Measurements from ENCODE around the gene ALDH8A1. TPM values are rescaled to one million over a fixed set of nuclear protein-coding genes. Genes with fewer than 3 reads are reported as not detected.
"Not testable (repeated sequence)": the region's sequence is repeated elsewhere in the genome, so short reads cannot be mapped to it uniquely, and the experiment has no call there.

ALDH8A1 gene
- total RNA-seq, 2 donors from 2014 or later: 0.42 to 5.8 TPM

- peak overlapping the region; percentile 52 to 56 for H3K27ac ChIP-seq
- H3K36me3 ChIP-seq: no peaks in the 10 kb centered on the region
- no peaks in the 10 kb centered on the region for H3K27me3 ChIP-seq (replicated peaks; ENCODE audit: insufficient read depth)
- peak overlapping the region; percentile 63 for H3K4me3 ChIP-seq
- ATAC-seq (ENCODE audit: insufficient number of reproducible peaks, low FRiP score, low read depth): peak; percentile 84
- H3K4me1 ChIP-seq (ENCODE audit: control insufficient read depth in 1 of 2, low read depth in 2 of 2): peaks cover 11 to 31% of the 10 kb centered on the region in 2 donors
- DNase-seq (ENCODE audit: low spot score): peak; percentile 53
- H3K9me3 ChIP-seq: no peaks in the 10 kb centered on the region
- TF ChIP-seq CTCF (IDR thresholded peaks at IDR 0.05): no peak
These were observed 40.9 kb downstream of the ALDH8A1 start for GRCh38 chr6:134908906-134909516.

GRCh38 chr6:134904731-134905130, 45.2 kb downstream of the ALDH8A1 start:
- H3K9me3 ChIP-seq; DNase-seq (ENCODE audit: low spot score); H3K27ac ChIP-seq; H3K27me3 ChIP-seq (replicated peaks; ENCODE audit: insufficient read depth); H3K36me3 ChIP-seq; H3K4me3 ChIP-seq; ATAC-seq (ENCODE audit: insufficient number of reproducible peaks, low FRiP score, low read depth): not testable (repeated sequence)
- peaks cover 7 to 29% of the 10 kb centered on the region in 2 donors for H3K4me1 ChIP-seq (ENCODE audit: control insufficient read depth in 1 of 2, low read depth in 2 of 2)

GRCh38 chr6:134903448-134903847, 46.5 kb downstream of the ALDH8A1 start:
- no peak for ATAC-seq (ENCODE audit: insufficient number of reproducible peaks, low FRiP score, low read depth)
- no peak overlapping the region for H3K27ac ChIP-seq
- TF ChIP-seq CTCF (IDR thresholded peaks at IDR 0.05): no peak

GRCh38 chr6:134902936-134903335, 47.0 kb downstream of the ALDH8A1 start:
- Histone ChIP-seq H3K27me3 (replicated peaks; ENCODE audit: insufficient read depth) (no peaks in the 10 kb centered on the region), H3K4me3 (no peak overlapping the region), H3K4me1 (ENCODE audit: control insufficient read depth in 1 of 2, low read depth in 2 of 2) (peaks cover 0 to 12% of the 10 kb centered on the region in 2 donors), H3K27ac (peak overlapping the region in 1 of 2 donors; percentile 33), H3K9me3 (no peaks in the 10 kb centered on the region), H3K36me3 (no peaks in the 10 kb centered on the region)
- DNase-seq (ENCODE audit: low spot score): no peak
- TF ChIP-seq CTCF (IDR thresholded peaks at IDR 0.05): no peak
- no peak for ATAC-seq (ENCODE audit: insufficient number of reproducible peaks, low FRiP score, low read depth)

More at GRCh38 chr6:134903448-134903847, 46.5 kb downstream of the ALDH8A1 start:
- Histone ChIP-seq H3K4me3 (no peak overlapping the region), H3K36me3 (no peaks in the 10 kb centered on the region), H3K27me3 (replicated peaks; ENCODE audit: insufficient read depth) (no peaks in the 10 kb centered on the region), H3K4me1 (ENCODE audit: control insufficient read depth in 1 of 2, low read depth in 2 of 2) (peaks cover 0 to 16% of the 10 kb centered on the region in 2 donors), H3K9me3 (no peaks in the 10 kb centered on the region)
- no peak for DNase-seq (ENCODE audit: low spot score)

GRCh38 chr6:134902074-134902861, 47.6 kb downstream of the ALDH8A1 start:
- ATAC-seq (ENCODE audit: insufficient number of reproducible peaks, low FRiP score, low read depth) (no peak), DNase-seq (ENCODE audit: low spot score) (no peak)
- H3K36me3 ChIP-seq: no peaks in the 10 kb centered on the region
- TF ChIP-seq CTCF (IDR thresholded peaks at IDR 0.05): no peak
- H3K9me3 ChIP-seq: no peaks in the 10 kb centered on the region
- no peak overlapping the region for H3K27ac ChIP-seq
- H3K4me1 ChIP-seq (ENCODE audit: control insufficient read depth in 1 of 2, low read depth in 2 of 2): peaks cover 0 to 12% of the 10 kb centered on the region in 2 donors
- no peak overlapping the region for H3K4me3 ChIP-seq
- H3K27me3 ChIP-seq (replicated peaks; ENCODE audit: insufficient read depth): no peaks in the 10 kb centered on the region
